K562 (cell line): Measurements from ENCODE around the gene CLCN4. TPM values are rescaled to one million over a fixed set of nuclear protein-coding genes. Genes with fewer than 3 reads are reported as not detected.

Experiments used
- ARID3A ChIP-seq: IDR thresholded peaks from 2 replicates; pipeline ENCODE4 v1.6.1; 2012; ENCODE audit warnings: low read depth, low read length, improper control_type of control experiment, borderline replicate concordance
- BRF2 ChIP-seq: IDR thresholded peaks from 3 replicates; pipeline ENCODE4 v1.6.1; 2011; ENCODE audit warnings: borderline replicate concordance, mild to moderate bottlenecking; ENCODE audit not compliant: insufficient read length, insufficient read depth
- CREBBP ChIP-seq: IDR thresholded peaks from one replicate; pipeline ENCODE4 v1.6.1; 2012; ENCODE audit warnings: low read depth, mild to moderate bottlenecking, control low read depth, inconsistent platforms, low read length
- E2F1 ChIP-seq: sonication (generic); formaldehyde crosslinking; IDR thresholded peaks from 2 replicates; pipeline ENCODE4 v1.8.1; 2023; ENCODE audit warnings: mild to moderate bottlenecking, missing genetic modification reagents, moderate library complexity
- ESRRA ChIP-seq: fragments of 450-650 bp; IDR thresholded peaks from 2 replicates; pipeline ENCODE4 v1.6.1; 2014; ENCODE audit warnings: low read depth, mild to moderate bottlenecking, moderate library complexity, borderline replicate concordance
- HNRNPUL1 ChIP-seq: fragments of 200-400 bp; formaldehyde crosslinking; IDR thresholded peaks from 2 replicates; pipeline ENCODE4 v1.6.1; 2017; ENCODE audit warnings: low read length
- ILF3 ChIP-seq: fragments of 450-650 bp; IDR thresholded peaks from 2 replicates; pipeline ENCODE4 v1.6.1; 2018; ENCODE audit warnings: antibody characterized with exemption, mild to moderate bottlenecking, moderate library complexity, borderline replicate concordance
- JUND ChIP-seq, 2 experiments: IDR thresholded peaks; 2 replicates in 1 of 2; 3 replicates in 1 of 2; pipeline ENCODE4 v1.6.1; 2011; ENCODE audit warnings: borderline replicate concordance in 2 of 2, low read depth in 2 of 2, low read length in 2 of 2, improper control_type of control experiment in 1 of 2, missing biosample characterization in 1 of 2, missing genetic modification characterization in 1 of 2, missing genetic modification reagents in 1 of 2
- KHSRP ChIP-seq: fragments of 450-650 bp; IDR thresholded peaks from 2 replicates; pipeline ENCODE4 v1.6.1; 2017
- MAZ ChIP-seq, 2 experiments: fragments of 450-650 bp in 1 of 2; sonication (generic) in 1 of 2; formaldehyde crosslinking; IDR thresholded peaks in 1 of 2; conservative IDR thresholded peaks in 1 of 2; 2 replicates each; pipeline versions ENCODE4 v1.4.0 to v1.5.0; 2020; ENCODE audit warnings: mild to moderate bottlenecking in 1 of 2, missing genetic modification reagents in 1 of 2
- NONO ChIP-seq, 2 experiments: fragments of 200-400 bp in 1 of 2; fragments of 450-650 bp in 1 of 2; formaldehyde crosslinking in 1 of 2; IDR thresholded peaks; 2 replicates each; pipeline ENCODE4 v1.6.1; 2017; ENCODE audit warnings: low read depth in 2 of 2, mild to moderate bottlenecking in 2 of 2, moderate library complexity in 2 of 2, low read length in 1 of 2
- PHB2 ChIP-seq: fragments of 450-650 bp; IDR thresholded peaks from 2 replicates; pipeline ENCODE4 v1.6.1; 2017; ENCODE audit warnings: low read depth
- PPARD ChIP-seq: fragments of 250-450 bp; sonication (Bioruptor Pico); IDR thresholded peaks from 2 replicates; pipeline ENCODE4 v1.8.0; 2022; ENCODE audit warnings: inconsistent platforms, mild to moderate bottlenecking, moderate library complexity
- STAT5B ChIP-seq: fragments of 250-450 bp; sonication (Bioruptor Pico); IDR thresholded peaks from 2 replicates; pipeline ENCODE4 v1.8.0; 2021; ENCODE audit warnings: mild to moderate bottlenecking, inconsistent platforms
- TAL1 ChIP-seq: fragments of 450-650 bp; IDR thresholded peaks from 2 replicates; pipeline ENCODE4 v1.6.1; 2016; ENCODE audit warnings: mild to moderate bottlenecking
- U2AF2 ChIP-seq: fragments of 200-400 bp; formaldehyde crosslinking; optimal IDR thresholded peaks from 2 replicates; pipeline ENCODE3; 2017; ENCODE audit warnings: low read depth, mild to moderate bottlenecking, low read length
- ZFP36 ChIP-seq: fragments of 150-350 bp; IDR thresholded peaks from 2 replicates; pipeline ENCODE4 v1.6.1; 2018; ENCODE audit warnings: low read length, low read depth; ENCODE audit not compliant: partially characterized antibody
- ZNF133 ChIP-seq: fragments of 250-450 bp; sonication (Bioruptor Pico); IDR thresholded peaks from 2 replicates; pipeline ENCODE4 v1.4.0; 2020; ENCODE audit warnings: mild to moderate bottlenecking
- ZNF609 ChIP-seq: sonication (generic); formaldehyde crosslinking; IDR thresholded peaks from 2 replicates; pipeline ENCODE4 v1.8.1; 2023; ENCODE audit warnings: missing genetic modification reagents, mild to moderate bottlenecking, borderline replicate concordance
- polyA plus RNA-seq, 8 experiments: library from polyadenylated mRNA; depleted of rRNA in 4 of 8; stranded (reverse) in 5 of 8; unstranded in 3 of 8; fragments of >200 nt; fragmentation: Nextera tagmentation in 2 of 8; fragmentation: Illumina TruSeq in 1 of 8; extraction: Ambion mirVana in 2 of 8; extraction: Trizol in 1 of 8; gene quantifications; 2 replicates each; pipeline versions ENCODE4 v1.2.1 to v1.2.3, GENCODE V29; 2011 to 2014; ENCODE audit warnings: inconsistent platforms in 1 of 8, missing spikeins in 1 of 8
- total RNA-seq, 7 experiments: library from RNA; depleted of rRNA in 6 of 7; stranded (reverse); fragments of >200 nt in 6 of 7; fragmentation: Illumina TruSeq in 2 of 7; extraction: Trizol in 2 of 7; gene quantifications; 2 replicates each; pipeline versions ENCODE4 v1.2.1 to v1.2.3, GENCODE V29; 2011 to 2021; ENCODE audit warnings: low replicate concordance in 1 of 7

Gene CLCN4
- total and polyA plus RNA-seq, 9 of the 15 experiments (the other 6 are each of a cell fraction or from before 2014, with no cell fraction given) = 0.03 to 0.24 (median 0.10) TPM; not detected in 1

- TF ChIP-seq ILF3 (no peak), PHB2 (no peak), MAZ (CRISPR knock-in tag; conservative IDR thresholded peaks at IDR 0.05 in 1 of 2, IDR thresholded peaks at IDR 0.05 in 1 of 2) (no peak), E2F1 (CRISPR knock-in tag) (no peak), ARID3A (no peak), PPARD (no peak), ZNF609 (no peak), STAT5B (CRISPR knock-in tag) (no peak), NONO (IDR thresholded peaks at IDR 0.05; ENCODE audit: low read depth in 2 of 2, low read length in 1 of 2) (no peak), HNRNPUL1 (no peak), JUND (IDR thresholded peaks at IDR 0.05; ENCODE audit: borderline replicate concordance, low read depth, low read length) (peak; percentile 43; the same call in 1 of the 2 replicates), JUND (tag; IDR thresholded peaks at IDR 0.05; ENCODE audit: borderline replicate concordance, low read depth, low read length) (no peak; the same call in 2 of the 3 replicates), TAL1 (peak; percentile 40), ZNF133 (CRISPR knock-in tag) (no peak), KHSRP (no peak), CREBBP (no peak), ZFP36 (peak; percentile 7), ESRRA (peak; percentile 84), U2AF2 (no peak), BRF2 (no peak)
Measured at GRCh38 chrX:10165580-10166247, 8.9 kb downstream of the CLCN4 start (continued).
